ENCODE data around the gene AP3M1.

DNA sequence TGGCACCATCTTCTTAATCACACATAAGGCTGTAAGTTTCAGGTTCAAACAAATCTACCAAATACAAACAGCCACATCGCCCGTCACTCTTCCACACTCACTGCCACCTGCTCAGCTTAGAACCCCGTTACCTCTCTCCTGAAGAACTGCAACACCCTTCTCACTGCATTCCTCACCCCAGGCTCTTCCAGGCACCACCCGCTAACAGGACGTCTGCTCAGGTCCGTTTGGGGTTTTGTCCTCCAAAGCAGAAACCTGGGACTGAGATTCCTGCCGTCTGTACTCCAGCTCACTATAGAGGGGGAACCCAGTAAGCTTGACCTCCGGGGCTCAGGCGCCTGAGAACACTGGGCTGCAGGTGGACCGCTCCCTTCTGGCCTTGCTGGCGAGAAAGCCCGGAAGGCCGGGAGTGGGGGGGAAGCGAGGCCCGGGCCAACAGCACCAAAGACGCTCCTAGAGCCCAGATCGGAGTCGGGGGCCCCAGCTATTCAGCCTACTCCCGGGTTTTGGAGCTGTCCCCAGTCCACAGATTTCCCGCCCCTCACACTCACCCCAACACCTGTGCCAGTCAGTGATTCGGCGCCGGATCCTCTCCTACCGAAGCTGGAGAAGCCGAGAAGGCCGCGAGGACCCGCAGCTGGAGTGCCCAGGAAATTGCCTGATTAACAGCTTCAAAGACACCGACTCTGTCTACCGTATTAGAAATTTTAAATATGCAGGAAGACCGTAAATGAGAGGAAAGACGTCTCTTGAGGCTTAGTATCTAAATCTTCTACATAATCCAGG lies at the start of gene AP3M1:
- TF ChIP-seq, protein P1, sequence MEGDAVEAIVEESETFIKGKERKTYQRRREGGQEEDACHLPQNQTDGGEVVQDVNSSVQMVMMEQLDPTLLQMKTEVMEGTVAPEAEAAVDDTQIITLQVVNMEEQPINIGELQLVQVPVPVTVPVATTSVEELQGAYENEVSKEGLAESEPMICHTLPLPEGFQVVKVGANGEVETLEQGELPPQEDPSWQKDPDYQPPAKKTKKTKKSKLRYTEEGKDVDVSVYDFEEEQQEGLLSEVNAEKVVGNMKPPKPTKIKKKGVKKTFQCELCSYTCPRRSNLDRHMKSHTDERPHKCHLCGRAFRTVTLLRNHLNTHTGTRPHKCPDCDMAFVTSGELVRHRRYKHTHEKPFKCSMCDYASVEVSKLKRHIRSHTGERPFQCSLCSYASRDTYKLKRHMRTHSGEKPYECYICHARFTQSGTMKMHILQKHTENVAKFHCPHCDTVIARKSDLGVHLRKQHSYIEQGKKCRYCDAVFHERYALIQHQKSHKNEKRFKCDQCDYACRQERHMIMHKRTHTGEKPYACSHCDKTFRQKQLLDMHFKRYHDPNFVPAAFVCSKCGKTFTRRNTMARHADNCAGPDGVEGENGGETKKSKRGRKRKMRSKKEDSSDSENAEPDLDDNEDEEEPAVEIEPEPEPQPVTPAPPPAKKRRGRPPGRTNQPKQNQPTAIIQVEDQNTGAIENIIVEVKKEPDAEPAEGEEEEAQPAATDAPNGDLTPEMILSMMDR (IDR thresholded peaks at IDR 0.05), result no peak
- no peak for TF ChIP-seq POLR2A (IDR thresholded peaks at IDR 0.05)

Data from suprapubic skin (tissue), 3 donors.